CD4-positive, CD25-positive, alpha-beta regulatory T cell (primary cell): ENCODE results near the gene RPRD1B. TPM values are rescaled to one million over a fixed set of nuclear protein-coding genes. Genes with fewer than 3 reads are reported as not detected.
A peak's percentile ranks its signal among the peaks of the same experiment; 100 is the strongest.

Source experiments
- ATAC-seq, 2 donors: fragments of 150-1000 bp; cut with Tn5 transposase; one replicate each; pipeline ENCODE4 v1.10.0; 2021; ENCODE audit warnings: low read depth in 2 of 2, moderate number of reproducible peaks in 2 of 2, moderate library complexity in 1 of 2
- DNase-seq, 3 donors: peaks; one replicate each; pipeline versions ENCODE4 v3.0.0 to v3.0.0-alpha.2; 2012 to 2022; ENCODE audit warnings: mixed read lengths in 1 of 3
- H3K27ac ChIP-seq: one replicate; pipeline ENCODE4 v1.7.0; 2013; ENCODE audit warnings: mild to moderate bottlenecking, low read length; ENCODE audit not compliant: insufficient read depth, poor library complexity, severe bottlenecking
- H3K27me3 ChIP-seq: one replicate; pipeline ENCODE4 v1.7.0; 2013; ENCODE audit warnings: low read length; ENCODE audit not compliant: control insufficient read depth, insufficient read depth
- H3K36me3 ChIP-seq: one replicate; pipeline ENCODE4 v1.7.0; 2013; ENCODE audit warnings: mild to moderate bottlenecking, low read length, moderate library complexity; ENCODE audit not compliant: control insufficient read depth, insufficient read depth
- H3K4me1 ChIP-seq: 2 replicates; pipeline ENCODE4 v1.7.0; 2013; ENCODE audit warnings: mild to moderate bottlenecking, low read length; ENCODE audit not compliant: insufficient read depth, control insufficient read depth, poor library complexity, severe bottlenecking
- H3K4me3 ChIP-seq: one replicate; pipeline ENCODE4 v1.7.0; 2013; ENCODE audit warnings: low read depth, mild to moderate bottlenecking, low read length, moderate library complexity
- H3K9me3 ChIP-seq, 2 experiments: 1 replicate in 1 of 2; 2 replicates in 1 of 2; pipeline ENCODE4 v1.7.0; 2013; ENCODE audit warnings: low read length in 2 of 2, mild to moderate bottlenecking in 1 of 2, moderate library complexity in 1 of 2; ENCODE audit not compliant: control insufficient read depth in 2 of 2
- H3K27ac Mint-ChIP-seq, 3 donors: one replicate each; pipeline ENCODE4 v1.8.0; 2020 to 2022; ENCODE audit warnings: mild to moderate bottlenecking in 3 of 3, mixed read lengths in 3 of 3, moderate library complexity in 2 of 3
- H3K27me3 Mint-ChIP-seq: one replicate; pipeline ENCODE4 v1.8.0; 2022; ENCODE audit warnings: mild to moderate bottlenecking, mixed read lengths
- H3K36me3 Mint-ChIP-seq: one replicate; pipeline ENCODE4 v1.8.0; 2020; ENCODE audit warnings: mixed read lengths
- H3K4me1 Mint-ChIP-seq, 4 donors: one replicate each; pipeline ENCODE4 v1.8.0; 2020 to 2022; ENCODE audit warnings: mixed read lengths in 4 of 4, mild to moderate bottlenecking in 1 of 4
- H3K4me3 Mint-ChIP-seq, 4 donors: one replicate each; pipeline ENCODE4 v1.8.0; 2020 to 2022; ENCODE audit warnings: mild to moderate bottlenecking in 4 of 4, mixed read lengths in 4 of 4, moderate library complexity in 3 of 4
- H3K9me3 Mint-ChIP-seq, 7 donors: one replicate each; pipeline ENCODE4 v1.8.0; 2020 to 2022; ENCODE audit warnings: mixed read lengths in 7 of 7, mild to moderate bottlenecking in 3 of 7, moderate library complexity in 2 of 7
- polyA plus RNA-seq, 4 donors: library from polyadenylated mRNA; unstranded; fragments of 300-500 nt; fragmentation: Illumina TruSeq; gene quantifications; one replicate each; pipeline ENCODE4 v1.2.3, GENCODE V29; 2021
- total RNA-seq: library from RNA; stranded (reverse); gene quantifications from one replicate; pipeline ENCODE4 v1.2.3, GENCODE V29; 2022

The RPRD1B gene
- total and polyA plus RNA-seq, 5 donors from 2014 or later = 3.8 to 54.0 (median 4.4) TPM

DNA sequence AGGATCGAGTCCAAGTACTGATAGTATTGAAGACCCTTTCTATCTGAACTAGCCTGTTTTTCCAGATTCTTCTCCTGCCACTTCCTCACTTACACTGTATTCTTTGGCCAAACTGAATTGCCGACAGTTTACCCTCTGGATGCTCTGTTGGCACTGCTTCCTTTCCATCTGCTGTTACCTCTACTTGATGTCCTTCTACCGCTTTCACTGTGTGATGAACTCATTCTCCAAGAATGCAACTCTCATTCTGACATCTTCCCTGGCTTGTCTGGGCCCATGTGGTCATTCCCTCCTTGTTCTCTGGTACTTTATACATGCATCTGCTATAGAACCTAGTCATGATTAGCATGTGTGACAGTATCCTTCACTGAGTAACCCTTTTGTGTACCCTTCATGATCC, 16.3 kb downstream of the RPRD1B start:
- Histone ChIP-seq H3K4me1 (no peaks in the 10 kb centered on the region), H3K27ac (no peak overlapping the region), H3K27me3 (no peaks in the 10 kb centered on the region), H3K9me3 (no peaks in the 10 kb centered on the region), H3K4me3 (no peak overlapping the region), H3K36me3 (peaks cover 54% of the 10 kb centered on the region)
- peak overlapping the region in 1 of 3 donors; percentile 59 for H3K27ac Mint-ChIP-seq
- H3K4me1 Mint-ChIP-seq = peaks cover 32 to 51% (median 39%) of the 10 kb centered on the region in 4 donors
- H3K36me3 Mint-ChIP-seq = peaks cover 12% of the 10 kb centered on the region
- no peaks in the 10 kb centered on the region for H3K27me3 Mint-ChIP-seq
- no peak for DNase-seq
- no peak for ATAC-seq
- H3K9me3 Mint-ChIP-seq = no peaks in the 10 kb centered on the region
- no peak overlapping the region for H3K4me3 Mint-ChIP-seq

DNA sequence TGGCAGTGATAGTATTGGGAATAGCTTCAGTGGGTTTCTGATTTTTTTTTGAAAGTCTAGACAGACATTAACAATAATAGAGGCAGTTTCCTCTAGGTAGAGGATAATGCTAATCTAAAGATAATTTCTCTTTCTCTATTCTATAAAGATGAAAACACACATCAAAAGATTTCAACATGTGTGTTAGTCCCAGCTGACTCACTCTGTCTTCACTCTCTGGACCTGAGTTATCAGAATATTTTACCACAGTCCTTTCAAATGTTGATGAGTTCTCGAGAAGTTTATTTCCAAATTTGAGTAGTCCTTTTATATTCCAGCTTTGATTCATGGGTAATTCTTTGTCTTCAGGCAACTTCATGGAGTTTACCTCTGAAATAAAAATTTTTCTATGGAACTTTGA, 17.1 kb downstream of the RPRD1B start:
- Mint-ChIP-seq H3K27ac (peak overlapping the region in 1 of 3 donors; percentile 59), H3K36me3 (peaks cover 17% of the 10 kb centered on the region), H3K27me3 (no peaks in the 10 kb centered on the region), H3K4me3 (no peak overlapping the region), H3K9me3 (no peaks in the 10 kb centered on the region), H3K4me1 (peaks cover 37 to 55% (median 44%) of the 10 kb centered on the region in 4 donors)
- DNase-seq = no peak
- no peaks in the 10 kb centered on the region for H3K27me3 ChIP-seq
- no peaks in the 10 kb centered on the region for H3K4me1 ChIP-seq
- H3K4me3 ChIP-seq = no peak overlapping the region
- peaks cover 51% of the 10 kb centered on the region for H3K36me3 ChIP-seq
- H3K27ac ChIP-seq = no peak overlapping the region
- peak; percentile 31 to 46 for ATAC-seq
- H3K9me3 ChIP-seq = no peaks in the 10 kb centered on the region

DNA sequence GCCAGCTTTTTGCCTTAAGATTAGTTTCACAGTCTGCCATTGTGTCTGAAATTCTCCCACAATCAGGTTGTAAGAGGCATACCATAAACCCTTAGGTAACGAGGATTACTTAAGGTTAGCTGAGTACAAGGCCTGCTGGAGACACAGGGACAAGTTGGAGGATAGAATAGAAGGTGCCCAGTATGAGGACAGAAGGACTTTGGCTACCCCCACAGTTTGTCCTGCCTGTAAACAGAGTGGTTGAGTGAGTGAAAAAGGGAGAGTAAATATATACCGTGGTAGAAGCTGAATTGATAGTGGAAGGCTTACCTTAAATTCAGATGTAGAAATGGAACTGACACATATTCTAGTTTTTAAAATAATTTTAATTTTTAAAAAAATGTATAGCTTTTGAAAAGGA, 19.3 kb downstream of the RPRD1B start:
- no peak overlapping the region for H3K27ac ChIP-seq
- H3K36me3 ChIP-seq = peaks cover 49% of the 10 kb centered on the region
- Mint-ChIP-seq H3K4me3 (no peak overlapping the region), H3K9me3 (no peaks in the 10 kb centered on the region), H3K27me3 (no peaks in the 10 kb centered on the region), H3K36me3 (peaks cover 21% of the 10 kb centered on the region), H3K4me1 (peaks cover 28 to 51% (median 46%) of the 10 kb centered on the region in 4 donors), H3K27ac (peak overlapping the region; percentile 27 to 79 (median 64))
- peaks cover 7% of the 10 kb centered on the region for H3K4me1 ChIP-seq
- no peaks in the 10 kb centered on the region for H3K9me3 ChIP-seq
- H3K4me3 ChIP-seq = no peak overlapping the region
- DNase-seq (no peak), ATAC-seq (no peak)
- H3K27me3 ChIP-seq = no peaks in the 10 kb centered on the region

DNA sequence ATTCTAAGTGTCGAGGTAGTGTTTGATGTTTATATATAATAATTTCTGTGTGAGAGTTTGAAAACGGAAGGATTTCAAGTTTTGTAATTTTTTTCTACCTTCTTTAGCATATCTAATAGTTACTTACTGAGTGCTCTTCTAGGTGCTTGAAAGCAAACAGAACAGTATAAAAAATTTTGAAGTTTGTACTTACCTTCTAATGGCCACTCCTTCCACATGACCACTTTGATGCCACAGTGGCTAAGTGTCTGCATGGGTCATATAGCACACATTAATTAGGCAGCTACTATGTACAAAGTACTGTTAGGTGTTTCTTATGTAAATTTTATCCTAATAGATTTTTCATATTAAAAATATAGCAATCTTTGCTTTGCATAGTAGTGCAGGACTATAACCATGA, 21.1 kb downstream of the RPRD1B start:
- peaks cover 20% of the 10 kb centered on the region for H3K36me3 Mint-ChIP-seq
- no peaks in the 10 kb centered on the region for H3K9me3 ChIP-seq
- no peak overlapping the region for H3K4me3 Mint-ChIP-seq
- no peak for ATAC-seq
- H3K36me3 ChIP-seq = peaks cover 53% of the 10 kb centered on the region
- no peaks in the 10 kb centered on the region for H3K27me3 Mint-ChIP-seq
- H3K4me1 Mint-ChIP-seq = peaks cover 26 to 45% (median 41%) of the 10 kb centered on the region in 4 donors
- H3K27me3 ChIP-seq = no peaks in the 10 kb centered on the region
- no peak for DNase-seq
- peaks cover 7% of the 10 kb centered on the region for H3K4me1 ChIP-seq
- peak overlapping the region in 2 of 3 donors; percentile 6 to 34 for H3K27ac Mint-ChIP-seq
- no peak overlapping the region for H3K4me3 ChIP-seq
- H3K9me3 Mint-ChIP-seq = no peaks in the 10 kb centered on the region
- H3K27ac ChIP-seq = no peak overlapping the region

DNA sequence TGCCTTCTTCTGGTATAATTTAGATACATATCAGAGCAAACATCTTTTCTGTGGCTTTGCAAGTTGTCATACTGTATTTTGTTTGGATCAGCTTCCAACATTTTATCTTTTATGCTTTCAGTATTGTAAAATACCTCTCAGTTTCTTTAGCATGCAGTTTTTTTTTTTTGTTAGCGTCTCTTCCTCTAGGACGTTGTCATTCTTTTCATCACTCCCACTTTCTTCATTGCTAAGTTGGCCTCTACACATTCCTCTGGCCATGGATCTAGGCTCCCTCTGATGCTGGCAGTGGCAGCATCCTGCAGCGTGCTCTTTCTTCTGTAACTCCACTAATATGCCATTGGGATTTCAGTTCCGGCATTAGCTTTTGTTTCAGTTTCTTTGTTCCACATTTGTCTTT, 21.7 kb downstream of the RPRD1B start:
- ATAC-seq (no peak), DNase-seq (no peak)
- Mint-ChIP-seq H3K27ac (peak overlapping the region in 1 of 3 donors; percentile 89), H3K4me1 (peaks cover 20 to 41% (median 36%) of the 10 kb centered on the region in 4 donors), H3K27me3 (no peaks in the 10 kb centered on the region), H3K9me3 (no peaks in the 10 kb centered on the region), H3K4me3 (no peak overlapping the region), H3K36me3 (peaks cover 16% of the 10 kb centered on the region)
- no peaks in the 10 kb centered on the region for H3K27me3 ChIP-seq
- H3K36me3 ChIP-seq = peaks cover 53% of the 10 kb centered on the region
- H3K9me3 ChIP-seq = no peaks in the 10 kb centered on the region
- H3K4me3 ChIP-seq = no peak overlapping the region
- H3K27ac ChIP-seq = no peak overlapping the region
- H3K4me1 ChIP-seq = peaks cover 7% of the 10 kb centered on the region

DNA sequence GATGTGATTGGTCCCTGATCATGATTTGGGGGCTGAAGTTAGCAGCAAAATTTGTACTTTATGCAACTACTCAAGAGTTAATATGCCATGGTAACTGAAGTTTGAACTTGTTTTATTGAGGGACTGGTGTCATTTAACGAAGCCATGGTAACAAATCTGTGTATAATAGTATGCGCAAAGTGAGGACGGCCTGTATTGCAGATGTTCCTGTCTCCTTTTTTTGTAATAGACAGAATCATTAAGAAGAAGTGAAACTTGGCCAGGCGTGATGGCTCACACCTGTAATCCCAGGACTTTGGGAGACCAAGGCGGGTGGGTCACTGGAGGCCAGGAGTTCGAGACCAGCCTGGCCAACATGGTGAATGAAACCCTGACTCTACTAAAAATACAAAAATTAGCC, 22.3 kb downstream of the RPRD1B start:
- Mint-ChIP-seq H3K36me3 (peaks cover 13% of the 10 kb centered on the region), H3K27ac (no peak overlapping the region), H3K4me1 (peaks cover 14 to 37% (median 34%) of the 10 kb centered on the region in 4 donors), H3K4me3 (no peak overlapping the region), H3K27me3 (no peaks in the 10 kb centered on the region), H3K9me3 (no peaks in the 10 kb centered on the region)
- ATAC-seq (no peak), DNase-seq (no peak)
- H3K4me3 ChIP-seq = no peak overlapping the region
- H3K9me3 ChIP-seq = no peaks in the 10 kb centered on the region
- peaks cover 7% of the 10 kb centered on the region for H3K4me1 ChIP-seq
- H3K27me3 ChIP-seq = no peaks in the 10 kb centered on the region
- no peak overlapping the region for H3K27ac ChIP-seq
- H3K36me3 ChIP-seq = peaks cover 55% of the 10 kb centered on the region

DNA sequence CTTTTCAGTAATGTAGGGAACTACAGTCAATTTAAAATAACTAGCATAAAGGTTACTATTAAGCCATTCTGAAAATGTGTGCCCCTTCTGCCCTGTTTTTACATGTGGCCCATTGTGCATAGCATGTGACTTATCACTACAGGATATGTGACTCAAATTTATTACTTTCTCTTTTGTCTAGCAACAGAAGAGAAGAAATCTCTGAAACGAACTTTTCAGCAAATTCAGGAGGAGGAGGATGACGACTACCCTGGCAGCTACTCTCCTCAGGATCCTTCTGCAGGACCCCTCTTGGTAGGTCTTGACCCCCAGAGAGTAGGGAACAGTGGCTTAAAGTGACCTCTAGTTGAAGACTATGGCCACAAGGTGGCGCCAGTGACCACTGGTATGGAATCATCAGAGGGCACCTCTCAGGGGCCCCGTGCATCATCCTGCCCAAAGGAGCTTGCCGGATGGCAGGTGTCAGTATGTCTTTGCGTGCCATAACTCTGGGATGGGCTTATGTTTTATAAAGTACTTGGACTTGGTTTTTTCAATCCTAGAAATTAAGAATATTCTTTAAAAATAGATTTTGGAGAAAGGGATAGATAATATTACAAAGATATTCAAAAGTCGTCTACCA, 23.9 kb downstream of the RPRD1B start:
- peaks cover 7% of the 10 kb centered on the region for H3K4me1 ChIP-seq
- no peaks in the 10 kb centered on the region for H3K27me3 ChIP-seq
- Mint-ChIP-seq H3K36me3 (peaks cover 13% of the 10 kb centered on the region), H3K4me1 (peaks cover 14 to 29% (median 27%) of the 10 kb centered on the region in 4 donors), H3K4me3 (peak overlapping the region in 1 of 4 donors; percentile 10), H3K9me3 (no peaks in the 10 kb centered on the region), H3K27me3 (no peaks in the 10 kb centered on the region), H3K27ac (peak overlapping the region; percentile 5 to 90 (median 13))
- peaks cover 63% of the 10 kb centered on the region for H3K36me3 ChIP-seq
- H3K27ac ChIP-seq = peak overlapping the region; percentile 14
- H3K4me3 ChIP-seq = peak overlapping the region; percentile 16
- no peaks in the 10 kb centered on the region for H3K9me3 ChIP-seq
- peak; percentile 82 to 85 for ATAC-seq
- DNase-seq = peak; percentile 64 to 75 (median 68)

DNA sequence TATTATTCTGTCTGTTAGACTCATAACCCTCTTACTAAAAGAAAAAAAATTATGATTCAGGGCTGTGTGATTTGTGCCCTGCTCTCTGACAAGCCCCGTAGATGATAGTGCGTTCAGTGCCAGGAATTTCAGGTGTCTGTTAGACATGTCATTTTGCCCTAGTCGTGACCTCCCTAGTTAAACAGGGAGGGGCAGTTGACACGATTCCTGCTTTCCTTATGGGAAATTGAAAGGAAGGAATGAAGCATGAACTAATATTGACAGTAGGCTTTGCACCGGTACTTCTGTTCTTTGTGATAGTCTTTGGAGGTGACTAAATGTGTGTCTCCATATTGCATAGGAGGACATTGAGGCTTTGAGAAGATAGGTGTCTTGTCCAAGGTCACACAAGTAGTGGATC, 26.3 kb downstream of the RPRD1B start:
- H3K4me3 Mint-ChIP-seq = no peak overlapping the region
- DNase-seq (no peak), ATAC-seq (no peak)
- no peak overlapping the region for H3K27ac ChIP-seq
- peaks cover 22% of the 10 kb centered on the region for H3K36me3 Mint-ChIP-seq
- no peaks in the 10 kb centered on the region for H3K27me3 Mint-ChIP-seq
- no peaks in the 10 kb centered on the region for H3K9me3 Mint-ChIP-seq
- H3K4me3 ChIP-seq = no peak overlapping the region
- H3K4me1 Mint-ChIP-seq = peaks cover 14 to 20% (median 19%) of the 10 kb centered on the region in 4 donors
- H3K27me3 ChIP-seq = no peaks in the 10 kb centered on the region
- peaks cover 7% of the 10 kb centered on the region for H3K4me1 ChIP-seq
- H3K27ac Mint-ChIP-seq = no peak overlapping the region
- no peaks in the 10 kb centered on the region for H3K9me3 ChIP-seq
- H3K36me3 ChIP-seq = peaks cover 79% of the 10 kb centered on the region
